ENCODE data around the gene PRKCE.
"Not testable (repeated sequence)": the region's sequence is repeated elsewhere in the genome, so short reads cannot be mapped to it uniquely, and the experiment has no call there.

PRKCE gene

GRCh38 chr2:46207591-46207990 is 556.1 kb downstream of the PRKCE start:
- DNase-seq (ENCODE audit: low read depth in 1 of 2, low spot score in 1 of 2) = no peak
- no peak for TF ChIP-seq JUND (IDR thresholded peaks at IDR 0.05; ENCODE audit: low read depth)

GRCh38 chr2:46208766-46209165 is 557.3 kb downstream of the PRKCE start:
- in situ Hi-C loops (cut with HindIII; ENCODE audit: low pct_unique_long_range_greater_than_20kb, low sequenced_read_pairs) = no loop called here
- DNase-seq (ENCODE audit: low read depth in 1 of 2, low spot score in 1 of 2) = no peak
- TF ChIP-seq JUND (IDR thresholded peaks at IDR 0.05; ENCODE audit: low read depth) = no peak

More at GRCh38 chr2:46207591-46207990, 556.1 kb downstream of the PRKCE start:
- in situ Hi-C loops (cut with HindIII; ENCODE audit: low pct_unique_long_range_greater_than_20kb, low sequenced_read_pairs) = no loop called here

GRCh38 chr2:46210063-46210462 is 558.6 kb downstream of the PRKCE start:
- no peak for TF ChIP-seq JUND (IDR thresholded peaks at IDR 0.05; ENCODE audit: low read depth)
- DNase-seq (ENCODE audit: low read depth in 1 of 2, low spot score in 1 of 2) = no peak
- in situ Hi-C loops (cut with HindIII; ENCODE audit: low pct_unique_long_range_greater_than_20kb, low sequenced_read_pairs) = no loop called here

GRCh38 chr2:46211461-46211860 is 560.0 kb downstream of the PRKCE start:
- no peak for DNase-seq (ENCODE audit: low read depth in 1 of 2, low spot score in 1 of 2)
- no peak for TF ChIP-seq JUND (IDR thresholded peaks at IDR 0.05; ENCODE audit: low read depth)
- in situ Hi-C loops (cut with HindIII; ENCODE audit: low pct_unique_long_range_greater_than_20kb, low sequenced_read_pairs) = no loop called here

GRCh38 chr2:46213906-46214305 is 562.4 kb downstream of the PRKCE start:
- no peak for DNase-seq (ENCODE audit: low read depth in 1 of 2, low spot score in 1 of 2)
- in situ Hi-C loops (cut with HindIII; ENCODE audit: low pct_unique_long_range_greater_than_20kb, low sequenced_read_pairs) = no loop called here
- TF ChIP-seq JUND (IDR thresholded peaks at IDR 0.05; ENCODE audit: low read depth) = no peak

- no peak for TF ChIP-seq JUND (IDR thresholded peaks at IDR 0.05; ENCODE audit: low read depth)
- no peak for DNase-seq (ENCODE audit: low read depth in 1 of 2, low spot score in 1 of 2)
- in situ Hi-C loops (cut with HindIII; ENCODE audit: low pct_unique_long_range_greater_than_20kb, low sequenced_read_pairs) = no loop called here
These were observed 564.7 kb downstream of the PRKCE start for GRCh38 chr2:46216213-46216612.

- in situ Hi-C loops (cut with HindIII; ENCODE audit: low pct_unique_long_range_greater_than_20kb, low sequenced_read_pairs); DNase-seq (ENCODE audit: low read depth in 1 of 2, low spot score in 1 of 2): not testable (repeated sequence)
These were observed 572.0 kb downstream of the PRKCE start for GRCh38 chr2:46223514-46223913.

GRCh38 chr2:46225150-46225625 is 573.7 kb downstream of the PRKCE start:
- no peak for TF ChIP-seq JUND (IDR thresholded peaks at IDR 0.05; ENCODE audit: low read depth)
- in situ Hi-C loops (cut with HindIII; ENCODE audit: low pct_unique_long_range_greater_than_20kb, low sequenced_read_pairs) = no loop called here
- no peak for DNase-seq (ENCODE audit: low read depth in 1 of 2, low spot score in 1 of 2)

- in situ Hi-C loops (cut with HindIII; ENCODE audit: low pct_unique_long_range_greater_than_20kb, low sequenced_read_pairs) = no loop called here
- DNase-seq (ENCODE audit: low read depth in 1 of 2, low spot score in 1 of 2) = no peak
These were observed 574.3 kb downstream of the PRKCE start for GRCh38 chr2:46225730-46226129.

GRCh38 chr2:46226620-46227019 is 575.1 kb downstream of the PRKCE start:
- DNase-seq (ENCODE audit: low read depth in 1 of 2, low spot score in 1 of 2) = no peak
- TF ChIP-seq JUND (IDR thresholded peaks at IDR 0.05; ENCODE audit: low read depth) = no peak
- in situ Hi-C loops (cut with HindIII; ENCODE audit: low pct_unique_long_range_greater_than_20kb, low sequenced_read_pairs) = no loop called here

More at GRCh38 chr2:46225730-46226129, 574.3 kb downstream of the PRKCE start:
- TF ChIP-seq JUND (IDR thresholded peaks at IDR 0.05; ENCODE audit: low read depth) = no peak

GRCh38 chr2:46227022-46227421 is 575.5 kb downstream of the PRKCE start:
- no peak for TF ChIP-seq JUND (IDR thresholded peaks at IDR 0.05; ENCODE audit: low read depth)
- no peak for DNase-seq (ENCODE audit: low read depth in 1 of 2, low spot score in 1 of 2)
- in situ Hi-C loops (cut with HindIII; ENCODE audit: low pct_unique_long_range_greater_than_20kb, low sequenced_read_pairs) = no loop called here

GRCh38 chr2:46227674-46228289 is 576.3 kb downstream of the PRKCE start:
- DNase-seq (ENCODE audit: low read depth in 1 of 2, low spot score in 1 of 2) = no peak
- in situ Hi-C loops (cut with HindIII; ENCODE audit: low pct_unique_long_range_greater_than_20kb, low sequenced_read_pairs) = no loop called here

GRCh38 chr2:46229134-46230063 is 577.9 kb downstream of the PRKCE start:
- no peak for DNase-seq (ENCODE audit: low read depth in 1 of 2, low spot score in 1 of 2)
- in situ Hi-C loops (cut with HindIII; ENCODE audit: low pct_unique_long_range_greater_than_20kb, low sequenced_read_pairs) = no loop called here
- no peak for TF ChIP-seq JUND (IDR thresholded peaks at IDR 0.05; ENCODE audit: low read depth)

More at GRCh38 chr2:46227674-46228289, 576.3 kb downstream of the PRKCE start:
- TF ChIP-seq JUND (IDR thresholded peaks at IDR 0.05; ENCODE audit: low read depth) = no peak
